NCI-H345 treated with DMSO at 0.1 percent for 48 hours (cell line): ENCODE results near the gene PTHLH.

Source experiments
- DNase-seq: peaks from one replicate; lab custom pipeline; 2025; ENCODE audit not compliant: unreplicated experiment; lab: John Stamatoyannopoulos, UW

The PTHLH gene

GRCh38 chr12:27972721-27973120 is at the start of gene PTHLH:
Gene PTHLH, minus strand, starts transcription at chr12:27972733. Its CDS starts 3,239 bp downstream, at chr12:27969494.
- no peak for DNase-seq

GRCh38 chr12:28021704-28022103 is 49.2 kb upstream of the PTHLH start:
- DNase-seq = no peak

- DNase-seq = no peak
These were observed 45.3 kb upstream of the PTHLH start for GRCh38 chr12:28017873-28018255.

- no peak for DNase-seq
These were observed 44.8 kb upstream of the PTHLH start for GRCh38 chr12:28017126-28017872.

GRCh38 chr12:28015165-28015564 is 42.6 kb upstream of the PTHLH start:
- DNase-seq = no peak

- DNase-seq = no peak
These were observed 41.7 kb upstream of the PTHLH start for GRCh38 chr12:28014196-28014595.

GRCh38 chr12:28012333-28012918 is 39.9 kb upstream of the PTHLH start:
- no peak for DNase-seq

- no peak for DNase-seq
These were observed 37.5 kb upstream of the PTHLH start for GRCh38 chr12:28010036-28010435.

GRCh38 chr12:27999970-28000369 is 27.4 kb upstream of the PTHLH start:
- DNase-seq = no peak

- DNase-seq = no peak
These were observed 27.0 kb upstream of the PTHLH start for GRCh38 chr12:27999521-27999920.

- no peak for DNase-seq
These were observed 26.1 kb upstream of the PTHLH start for GRCh38 chr12:27998658-27999057.

- DNase-seq = no peak
These were observed 25.6 kb upstream of the PTHLH start for GRCh38 chr12:27998170-27998569.

- DNase-seq = no peak
These were observed 24.2 kb upstream of the PTHLH start for GRCh38 chr12:27996761-27997160.

- no peak for DNase-seq
These were observed 22.9 kb upstream of the PTHLH start for GRCh38 chr12:27995406-27995805.

GRCh38 chr12:27988594-27989233 is 16.2 kb upstream of the PTHLH start:
- DNase-seq = no peak

- no peak for DNase-seq
These were observed 14.8 kb upstream of the PTHLH start for GRCh38 chr12:27987331-27987730.

- DNase-seq = no peak
These were observed 11.7 kb upstream of the PTHLH start for GRCh38 chr12:27984275-27984674.

- no peak for DNase-seq
These were observed 10.4 kb upstream of the PTHLH start for GRCh38 chr12:27982951-27983350.

GRCh38 chr12:27982385-27982784 is 9.9 kb upstream of the PTHLH start:
- no peak for DNase-seq

- no peak for DNase-seq
These were observed 9.3 kb upstream of the PTHLH start for GRCh38 chr12:27981874-27982273.

GRCh38 chr12:27979145-27979544 is 6.6 kb upstream of the PTHLH start:
- DNase-seq = no peak
